OCI-LY3 (cell line): Measurements from ENCODE around the gene SLC10A6.

Experiments used
- H2AFZ ChIP-seq: fragments of 200-600, 300-600 bp; shearing (Covaris generic); 2 replicates; pipeline ENCODE4 v1.6.0; 2014; ENCODE audit warnings: antibody characterized with exemption, low read depth, low read length
- H3K27ac ChIP-seq: fragments of 200-600, 300-600 bp; sonication (generic); 2 replicates; pipeline ENCODE4 v1.5.1; 2014; ENCODE audit warnings: mild to moderate bottlenecking, low read length, moderate library complexity, mixed read lengths
- H3K27me3 ChIP-seq: fragments of 200-600, 300-600 bp; sonication (generic); 2 replicates; pipeline ENCODE4 v1.6.1; 2014; ENCODE audit warnings: low read depth, low read length, mixed read lengths
- H3K36me3 ChIP-seq: fragments of 200-600, 300-600 bp; sonication (generic); replicated peaks from 2 replicates; pipeline ENCODE3; 2014; ENCODE audit warnings: low read depth, low read length, mixed read lengths
- H3K4me1 ChIP-seq: fragments of 300-600, 200-600 bp; sonication (generic); 2 replicates; pipeline ENCODE4 v1.6.1; 2014; ENCODE audit warnings: low read length, mixed read lengths
- H3K4me2 ChIP-seq: fragments of 200-600, 300-600 bp; sonication (generic); 2 replicates; pipeline ENCODE4 v1.6.1; 2014; ENCODE audit warnings: low read length, mixed read lengths
- H3K4me3 ChIP-seq: fragments of 300-600, 200-600 bp; sonication (generic); 2 replicates; pipeline ENCODE4 v1.5.1; 2014; ENCODE audit warnings: antibody characterized with exemption, mild to moderate bottlenecking, low read length, moderate library complexity
- H3K79me2 ChIP-seq: fragments of 300-600, 200-600 bp; shearing (Covaris generic); 2 replicates; pipeline ENCODE4 v1.6.1; 2014; ENCODE audit warnings: mild to moderate bottlenecking, low read length, mixed read lengths
- H3K9ac ChIP-seq: fragments of 300-600, 200-600 bp; shearing (Covaris generic); 2 replicates; pipeline ENCODE4 v1.6.0; 2014; ENCODE audit warnings: mild to moderate bottlenecking, low read length, moderate library complexity
- H3K9me3 ChIP-seq: fragments of 200-600, 300-600 bp; shearing (Covaris generic); 2 replicates; pipeline ENCODE4 v1.6.1; 2014; ENCODE audit warnings: low read length, mixed read lengths; ENCODE audit not compliant: insufficient read depth
- H4K20me1 ChIP-seq: fragments of 200-600, 300-600 bp; sonication (generic); 2 replicates; pipeline ENCODE4 v1.6.1; 2016; ENCODE audit warnings: low read length, mixed read lengths; ENCODE audit not compliant: insufficient read depth
- EZH2phosphoT487 ChIP-seq: fragments of 200-600 bp; shearing (Covaris generic); IDR thresholded peaks from 2 replicates; pipeline ENCODE4 v1.6.1; 2018; ENCODE audit warnings: antibody characterized with exemption, mixed run types, low read depth
- TF ChIP-seq, protein P1 (sequence below): fragments of 200-600, 300-600 bp; sonication (generic); IDR thresholded peaks from 2 replicates; pipeline ENCODE4 v1.5.1; 2014; ENCODE audit warnings: antibody characterized with exemption, low read length, low read depth

The SLC10A6 gene

DNA sequence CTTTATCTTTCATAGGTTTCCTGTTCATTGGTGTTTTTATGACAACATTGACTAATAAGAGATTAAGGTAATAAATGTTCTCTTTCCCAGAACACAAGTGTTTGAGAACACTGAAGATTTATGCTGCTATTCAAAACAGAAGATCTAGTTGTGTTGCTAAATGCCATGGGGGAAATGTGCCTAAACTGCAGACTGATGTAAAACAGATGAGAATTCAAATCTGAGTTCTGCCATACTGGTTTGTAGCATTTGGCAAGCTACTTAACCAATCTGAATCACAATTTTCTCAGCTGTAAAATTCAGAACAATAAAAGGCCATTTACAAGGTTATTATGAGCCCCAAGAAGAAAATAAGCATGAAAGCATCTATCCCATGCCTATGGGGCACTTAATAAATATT lies 2.3 kb downstream of the SLC10A6 start:
- TF ChIP-seq EZH2phosphoT487 = no peak
- TF ChIP-seq, protein P1, sequence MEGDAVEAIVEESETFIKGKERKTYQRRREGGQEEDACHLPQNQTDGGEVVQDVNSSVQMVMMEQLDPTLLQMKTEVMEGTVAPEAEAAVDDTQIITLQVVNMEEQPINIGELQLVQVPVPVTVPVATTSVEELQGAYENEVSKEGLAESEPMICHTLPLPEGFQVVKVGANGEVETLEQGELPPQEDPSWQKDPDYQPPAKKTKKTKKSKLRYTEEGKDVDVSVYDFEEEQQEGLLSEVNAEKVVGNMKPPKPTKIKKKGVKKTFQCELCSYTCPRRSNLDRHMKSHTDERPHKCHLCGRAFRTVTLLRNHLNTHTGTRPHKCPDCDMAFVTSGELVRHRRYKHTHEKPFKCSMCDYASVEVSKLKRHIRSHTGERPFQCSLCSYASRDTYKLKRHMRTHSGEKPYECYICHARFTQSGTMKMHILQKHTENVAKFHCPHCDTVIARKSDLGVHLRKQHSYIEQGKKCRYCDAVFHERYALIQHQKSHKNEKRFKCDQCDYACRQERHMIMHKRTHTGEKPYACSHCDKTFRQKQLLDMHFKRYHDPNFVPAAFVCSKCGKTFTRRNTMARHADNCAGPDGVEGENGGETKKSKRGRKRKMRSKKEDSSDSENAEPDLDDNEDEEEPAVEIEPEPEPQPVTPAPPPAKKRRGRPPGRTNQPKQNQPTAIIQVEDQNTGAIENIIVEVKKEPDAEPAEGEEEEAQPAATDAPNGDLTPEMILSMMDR = no peak
- Histone ChIP-seq H3K9me3 (no peaks in the 10 kb centered on the region), H3K9ac (no peak overlapping the region), H3K27ac (no peak overlapping the region), H3K4me1 (peaks cover 7% of the 10 kb centered on the region), H3K79me2 (no peaks in the 10 kb centered on the region), H2AFZ (no peak overlapping the region), H3K4me2 (no peak overlapping the region), H3K4me3 (no peak overlapping the region), H4K20me1 (no peaks in the 10 kb centered on the region), H3K27me3 (no peaks in the 10 kb centered on the region), H3K36me3 (no peaks in the 10 kb centered on the region)

DNA sequence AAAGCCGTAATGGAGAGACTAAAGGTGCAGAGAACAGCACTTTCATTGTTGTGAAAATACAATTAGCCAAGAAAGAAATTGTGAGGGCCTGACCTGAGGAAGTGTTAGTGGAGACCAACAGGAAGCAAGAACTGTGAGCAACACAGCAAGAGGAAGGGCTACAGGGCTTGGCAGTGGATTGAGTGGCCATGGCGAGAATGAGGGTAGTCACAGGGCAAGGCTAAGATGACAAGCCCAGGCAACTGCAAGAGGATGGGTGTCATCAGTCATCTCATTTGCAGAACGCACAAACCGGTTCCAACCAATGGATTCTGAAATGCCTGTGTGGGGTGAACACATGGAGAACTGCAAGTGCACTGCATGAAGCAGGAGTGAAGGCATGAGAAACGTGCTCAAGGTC lies 3.6 kb downstream of the SLC10A6 start:
- no peak overlapping the region for H3K4me2 ChIP-seq
- no peak overlapping the region for H3K27ac ChIP-seq
- H3K79me2 ChIP-seq = no peaks in the 10 kb centered on the region
- H3K9me3 ChIP-seq = no peaks in the 10 kb centered on the region
- TF ChIP-seq, protein P1 = no peak
- TF ChIP-seq EZH2phosphoT487 = no peak
- no peak overlapping the region for H2AFZ ChIP-seq
- no peaks in the 10 kb centered on the region for H4K20me1 ChIP-seq
- no peak overlapping the region for H3K9ac ChIP-seq
- peaks cover 7% of the 10 kb centered on the region for H3K4me1 ChIP-seq
- no peaks in the 10 kb centered on the region for H3K27me3 ChIP-seq
- no peak overlapping the region for H3K4me3 ChIP-seq
- H3K36me3 ChIP-seq = no peaks in the 10 kb centered on the region

DNA sequence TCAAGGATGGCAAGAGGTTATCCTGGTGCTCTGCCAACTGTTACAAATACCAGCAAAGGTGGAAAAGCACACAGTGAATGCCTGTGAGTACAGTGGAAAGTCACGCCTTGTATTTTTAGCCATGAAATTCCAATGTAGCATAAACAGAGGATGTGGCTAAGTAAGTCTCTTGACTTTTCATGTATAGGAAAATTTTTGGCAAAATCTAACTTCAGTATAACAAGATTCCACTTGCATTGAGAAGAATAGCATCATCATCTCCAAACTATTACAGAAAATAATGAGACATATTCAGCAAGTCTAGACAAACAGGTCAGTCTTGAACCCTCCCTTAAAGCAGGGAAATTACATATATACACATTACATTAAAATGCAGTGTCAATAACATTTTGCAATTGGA lies 7.9 kb downstream of the SLC10A6 start:
- Histone ChIP-seq H3K9me3 (no peaks in the 10 kb centered on the region), H3K79me2 (no peaks in the 10 kb centered on the region), H3K9ac (no peak overlapping the region), H3K27ac (no peak overlapping the region), H3K4me1 (no peaks in the 10 kb centered on the region), H4K20me1 (no peaks in the 10 kb centered on the region), H3K4me2 (no peak overlapping the region), H3K27me3 (no peaks in the 10 kb centered on the region), H3K4me3 (no peak overlapping the region), H2AFZ (no peak overlapping the region), H3K36me3 (no peaks in the 10 kb centered on the region)
- TF ChIP-seq EZH2phosphoT487 = no peak
- TF ChIP-seq, protein P1 = no peak

DNA sequence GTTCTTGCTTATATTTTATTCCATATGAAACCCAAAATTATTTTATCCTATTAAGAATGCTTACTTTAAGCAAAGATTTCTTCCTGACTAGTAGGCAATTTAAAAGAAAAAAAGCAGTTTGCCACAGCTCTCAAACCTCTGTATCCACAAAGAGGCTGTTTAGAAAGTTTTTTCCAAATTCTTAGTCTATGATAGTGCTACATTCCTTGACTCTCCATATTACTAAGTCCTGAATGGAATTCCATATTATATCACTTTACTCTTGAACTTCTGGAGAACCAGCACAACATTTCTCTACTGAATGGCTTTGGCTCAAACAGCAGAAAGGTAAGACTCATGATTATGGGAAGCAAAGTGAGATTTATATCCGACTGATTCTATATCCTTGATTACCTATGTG lies 8.3 kb downstream of the SLC10A6 start:
- no peak overlapping the region for H3K4me2 ChIP-seq
- no peak for TF ChIP-seq EZH2phosphoT487
- TF ChIP-seq, protein P1 = no peak

More for the DNA sequence above, 8.3 kb downstream of the SLC10A6 start:
- Histone ChIP-seq H2AFZ (no peak overlapping the region), H3K9ac (no peak overlapping the region), H3K79me2 (no peaks in the 10 kb centered on the region), H3K4me3 (no peak overlapping the region), H3K36me3 (no peaks in the 10 kb centered on the region), H3K9me3 (no peaks in the 10 kb centered on the region), H3K4me1 (no peaks in the 10 kb centered on the region), H4K20me1 (no peaks in the 10 kb centered on the region), H3K27me3 (no peaks in the 10 kb centered on the region), H3K27ac (no peak overlapping the region)
